HEK293T (cell line): ENCODE data around the gene TNIP1.

Experiments
- ARNT ChIP-seq: fragments of 450-650 bp; IDR thresholded peaks from 2 replicates; pipeline ENCODE4 v1.6.1; 2017; ENCODE audit warnings: mild to moderate bottlenecking
- BHLHE40 ChIP-seq: fragments of 450-650 bp; IDR thresholded peaks from 2 replicates; pipeline ENCODE4 v1.6.1; 2016; ENCODE audit warnings: mild to moderate bottlenecking, moderate library complexity, borderline replicate concordance
- CTBP1 ChIP-seq: fragments of 450-650 bp; IDR thresholded peaks from 2 replicates; pipeline ENCODE4 v1.6.1; 2016; ENCODE audit warnings: borderline replicate concordance
- ELF4 ChIP-seq: fragments of 450-650 bp; IDR thresholded peaks from 2 replicates; pipeline ENCODE4 v1.6.1; 2017; ENCODE audit warnings: antibody characterized with exemption
- FOXA1 ChIP-seq: fragments of 450-650 bp; IDR thresholded peaks from 2 replicates; pipeline ENCODE4 v1.6.1; 2016; ENCODE audit warnings: mild to moderate bottlenecking
- FOXK2 ChIP-seq: fragments of 450-650 bp; IDR thresholded peaks from 2 replicates; pipeline ENCODE4 v1.6.1; 2016; ENCODE audit warnings: mild to moderate bottlenecking
- FOXM1 ChIP-seq: fragments of 450-650 bp; IDR thresholded peaks from 2 replicates; pipeline ENCODE4 v1.6.1; 2017; ENCODE audit warnings: mild to moderate bottlenecking, borderline replicate concordance
- HDGF ChIP-seq: fragments of 450-650 bp; IDR thresholded peaks from 2 replicates; pipeline ENCODE4 v1.6.1; 2017; ENCODE audit warnings: antibody characterized with exemption, borderline replicate concordance
- LEF1 ChIP-seq: fragments of 450-650 bp; IDR thresholded peaks from 2 replicates; pipeline ENCODE4 v1.6.1; 2017; ENCODE audit warnings: mild to moderate bottlenecking, borderline replicate concordance
- NFRKB ChIP-seq: fragments of 450-650 bp; IDR thresholded peaks from 2 replicates; pipeline ENCODE4 v1.6.1; 2016; ENCODE audit warnings: mild to moderate bottlenecking, moderate library complexity
- SP1 ChIP-seq: fragments of 450-650 bp; IDR thresholded peaks from 2 replicates; pipeline ENCODE4 v1.6.1; 2017
- SUZ12 ChIP-seq: fragments of 450-650 bp; IDR thresholded peaks from 2 replicates; pipeline ENCODE4 v1.6.1; 2016; ENCODE audit warnings: mild to moderate bottlenecking
- TARDBP ChIP-seq: fragments of 450-650 bp; IDR thresholded peaks from 2 replicates; pipeline ENCODE4 v1.6.1; 2016
- ZNF384 ChIP-seq: fragments of 450-650 bp; IDR thresholded peaks from 2 replicates; pipeline ENCODE4 v1.6.1; 2016

DNA sequence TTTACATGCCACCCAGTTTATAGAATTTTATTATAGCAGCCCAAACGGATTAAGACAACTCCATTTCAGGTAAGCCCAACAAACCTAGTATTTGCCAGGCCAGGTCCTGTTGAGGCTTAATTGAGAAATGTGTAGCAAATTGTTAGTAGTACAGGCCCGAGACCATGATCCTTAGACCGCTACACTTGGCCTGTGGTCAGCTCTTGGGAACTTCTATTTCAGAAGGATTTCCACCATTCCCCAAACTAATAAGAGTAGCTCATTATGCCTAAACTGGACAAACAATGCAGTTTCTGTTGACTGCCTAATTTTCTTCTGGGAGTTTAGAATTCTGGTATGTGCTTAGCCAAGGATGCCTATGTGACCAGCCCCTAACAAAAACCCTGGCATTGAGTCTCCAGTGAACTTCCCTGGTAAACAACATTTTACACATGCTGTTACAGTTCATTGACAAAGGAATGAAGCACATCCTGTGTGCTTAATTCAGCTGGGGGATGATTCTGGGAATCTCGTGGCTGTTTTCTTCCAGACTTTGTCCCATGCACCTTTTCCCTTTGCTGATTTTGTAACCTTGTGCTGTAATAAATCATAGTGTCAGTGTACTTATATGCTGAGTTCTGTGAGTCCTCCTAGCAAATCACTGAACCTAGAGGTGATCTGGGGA lies 66.0 kb downstream of the TNIP1 start:
- TF ChIP-seq SP1 (no peak), ARNT (no peak), CTBP1 (no peak), FOXA1 (no peak), ELF4 (no peak), TARDBP (no peak), SUZ12 (no peak), FOXM1 (no peak), NFRKB (no peak), FOXK2 (no peak), ZNF384 (no peak), BHLHE40 (no peak), LEF1 (no peak), HDGF (no peak)
